SJSA1 (cell line): ENCODE results near the gene MCMBP. TPM values are rescaled to one million over a fixed set of nuclear protein-coding genes. Genes with fewer than 3 reads are reported as not detected.

Experiments
- DNase-seq, 2 experiments: peaks; one replicate each; pipeline ENCODE4 v3.0.0-alpha.2; 2015 to 2020; ENCODE audit warnings: low spot score in 2 of 2, low read depth in 1 of 2
- H3K27ac ChIP-seq: fragments of 250-450 bp; sonication (Bioruptor Pico); 2 replicates; pipeline ENCODE4 v1.5.1; 2020; ENCODE audit warnings: mild to moderate bottlenecking, moderate library complexity
- H3K27me3 ChIP-seq: fragments of 250-450 bp; sonication (Bioruptor Pico); replicated peaks from 2 replicates; pipeline ENCODE4 v1.5.1; 2020; ENCODE audit warnings: mild to moderate bottlenecking, moderate library complexity
- H3K36me3 ChIP-seq: fragments of 250-450 bp; sonication (Bioruptor Pico); 2 replicates; pipeline ENCODE4 v1.5.1; 2020; ENCODE audit warnings: mild to moderate bottlenecking
- H3K4me1 ChIP-seq: fragments of 250-450 bp; sonication (Bioruptor Pico); replicated peaks from 2 replicates; pipeline ENCODE4 v1.6.1; 2021; ENCODE audit warnings: mild to moderate bottlenecking
- H3K4me3 ChIP-seq: fragments of 250-450 bp; sonication (Bioruptor Pico); 2 replicates; pipeline ENCODE4 v1.5.1; 2020; ENCODE audit warnings: mild to moderate bottlenecking
- H3K9me3 ChIP-seq: fragments of 250-450 bp; sonication (Bioruptor Pico); replicated peaks from 2 replicates; pipeline ENCODE4 v1.5.1; 2020; ENCODE audit warnings: mild to moderate bottlenecking
- total RNA-seq: library from RNA; depleted of rRNA; stranded (reverse); fragments of >200 nt; shearing (Covaris generic); gene quantifications from 2 replicates; pipeline ENCODE4 v1.2.3, GENCODE V29; 2014; rRNA removed

The MCMBP gene
- total RNA-seq, 1 experiment from 2014 or later, result 152 TPM

- Histone ChIP-seq H3K36me3 (no peaks in the 10 kb centered on the region), H3K9me3 (no peaks in the 10 kb centered on the region), H3K4me3 (no peak overlapping the region), H3K27ac (no peak overlapping the region), H3K27me3 (no peaks in the 10 kb centered on the region), H3K4me1 (peaks cover 57% of the 10 kb centered on the region)
- DNase-seq, result no peak
These were observed 91.7 kb downstream of the MCMBP start for GRCh38 chr10:119780879-119781480.

Other genes starting within 250 kb of the MCMBP start
- gene BAG3, start 221.5 kb downstream of the MCMBP start, total RNA-seq, result 12.6 and 19.7 TPM in 2 replicates
- 39.9 and 46.3 TPM in 2 replicates for gene INPP5F, start 146.8 kb downstream of the MCMBP start, total RNA-seq
- 20.1 and 30.3 TPM in 2 replicates for gene SEC23IP, start 19.9 kb upstream of the MCMBP start, total RNA-seq